CD8-positive, alpha-beta memory T cell (primary cell): ENCODE data around the gene PPIE. TPM values are rescaled to one million over a fixed set of nuclear protein-coding genes. Genes with fewer than 3 reads are reported as not detected.
"Not testable (repeated sequence)": the region's sequence is repeated elsewhere in the genome, so short reads cannot be mapped to it uniquely, and the experiment has no call there.

ENCODE experiments used
- CTCF ChIA-PET: fragments of 350-600 bp; sonication (Branson Sonifier 250); formaldehyde crosslinking; loops from one replicate; lab custom pipeline; 2021; ENCODE audit warnings: antibody characterized with exemption; lab: Charles Lee
- POLR2A ChIA-PET: fragments of 350-600 bp; sonication (Branson Sonifier 250); formaldehyde crosslinking; loops from one replicate; lab custom pipeline; 2021; ENCODE audit warnings: antibody characterized with exemption; lab: Charles Lee
- DNase-seq, 5 donors: peaks; one replicate each; pipeline versions ENCODE4 v3.0.0 to v3.0.0-alpha.2; 2020 to 2022; ENCODE audit warnings: mixed read lengths in 1 of 5
- H3K27ac ChIP-seq: one replicate; pipeline ENCODE4 v1.7.0; 2013; ENCODE audit warnings: low read depth, mild to moderate bottlenecking, low read length, moderate library complexity
- H3K27me3 ChIP-seq: 2 replicates; pipeline ENCODE4 v1.7.0; 2013; ENCODE audit warnings: low read length, mild to moderate bottlenecking; ENCODE audit not compliant: insufficient read depth, poor library complexity, severe bottlenecking
- H3K36me3 ChIP-seq: 2 replicates; pipeline ENCODE4 v1.7.0; 2013; ENCODE audit warnings: mild to moderate bottlenecking, low read length, moderate library complexity; ENCODE audit not compliant: insufficient read depth
- H3K4me1 ChIP-seq: 2 replicates; pipeline ENCODE4 v1.7.0; 2013; ENCODE audit warnings: mild to moderate bottlenecking, low read length, moderate library complexity; ENCODE audit not compliant: insufficient read depth
- H3K4me3 ChIP-seq: 2 replicates; pipeline ENCODE4 v1.7.0; 2013; ENCODE audit warnings: mild to moderate bottlenecking, low read length
- H3K9me3 ChIP-seq: 2 replicates; pipeline ENCODE4 v1.7.0; 2013; ENCODE audit warnings: mild to moderate bottlenecking, low read length
- H3K27ac Mint-ChIP-seq, 8 donors: one replicate each; pipeline ENCODE4 v1.8.0; 2020 to 2021; ENCODE audit warnings: mixed read lengths in 8 of 8, mild to moderate bottlenecking in 6 of 8, inconsistent platforms in 3 of 8, moderate library complexity in 3 of 8
- H3K27me3 Mint-ChIP-seq, 2 donors: one replicate each; pipeline ENCODE4 v1.8.0; 2020 to 2021; ENCODE audit warnings: mixed read lengths in 2 of 2, mild to moderate bottlenecking in 1 of 2, moderate library complexity in 1 of 2
- H3K36me3 Mint-ChIP-seq, 3 donors: one replicate each; pipeline ENCODE4 v1.8.0; 2020 to 2021; ENCODE audit warnings: mixed read lengths in 3 of 3, inconsistent platforms in 1 of 3, mild to moderate bottlenecking in 1 of 3
- H3K4me1 Mint-ChIP-seq, 3 donors: one replicate each; pipeline ENCODE4 v1.8.0; 2020 to 2021; ENCODE audit warnings: mixed read lengths in 3 of 3, inconsistent platforms in 1 of 3, mild to moderate bottlenecking in 1 of 3
- H3K4me3 Mint-ChIP-seq, 7 donors: one replicate each; pipeline ENCODE4 v1.8.0; 2020 to 2021; ENCODE audit warnings: mixed read lengths in 7 of 7, mild to moderate bottlenecking in 6 of 7, moderate library complexity in 4 of 7, inconsistent platforms in 2 of 7
- H3K9me3 Mint-ChIP-seq, 5 donors: one replicate each; pipeline ENCODE4 v1.8.0; 2020 to 2022; ENCODE audit warnings: mixed read lengths in 5 of 5, mild to moderate bottlenecking in 3 of 5, moderate library complexity in 2 of 5, inconsistent platforms in 1 of 5
- polyA plus RNA-seq: library from polyadenylated mRNA; unstranded; fragments of 300-500 nt; fragmentation: Illumina TruSeq; gene quantifications from one replicate; pipeline ENCODE4 v1.2.3, GENCODE V29; 2021
- total RNA-seq, 2 experiments: library from RNA; stranded (reverse); gene quantifications; one replicate each; pipeline ENCODE4 v1.2.3, GENCODE V29; 2021

Gene PPIE
- total and polyA plus RNA-seq, 3 experiments from 2014 or later: 61.2 to 78.3 (median 65.2) TPM

DNA sequence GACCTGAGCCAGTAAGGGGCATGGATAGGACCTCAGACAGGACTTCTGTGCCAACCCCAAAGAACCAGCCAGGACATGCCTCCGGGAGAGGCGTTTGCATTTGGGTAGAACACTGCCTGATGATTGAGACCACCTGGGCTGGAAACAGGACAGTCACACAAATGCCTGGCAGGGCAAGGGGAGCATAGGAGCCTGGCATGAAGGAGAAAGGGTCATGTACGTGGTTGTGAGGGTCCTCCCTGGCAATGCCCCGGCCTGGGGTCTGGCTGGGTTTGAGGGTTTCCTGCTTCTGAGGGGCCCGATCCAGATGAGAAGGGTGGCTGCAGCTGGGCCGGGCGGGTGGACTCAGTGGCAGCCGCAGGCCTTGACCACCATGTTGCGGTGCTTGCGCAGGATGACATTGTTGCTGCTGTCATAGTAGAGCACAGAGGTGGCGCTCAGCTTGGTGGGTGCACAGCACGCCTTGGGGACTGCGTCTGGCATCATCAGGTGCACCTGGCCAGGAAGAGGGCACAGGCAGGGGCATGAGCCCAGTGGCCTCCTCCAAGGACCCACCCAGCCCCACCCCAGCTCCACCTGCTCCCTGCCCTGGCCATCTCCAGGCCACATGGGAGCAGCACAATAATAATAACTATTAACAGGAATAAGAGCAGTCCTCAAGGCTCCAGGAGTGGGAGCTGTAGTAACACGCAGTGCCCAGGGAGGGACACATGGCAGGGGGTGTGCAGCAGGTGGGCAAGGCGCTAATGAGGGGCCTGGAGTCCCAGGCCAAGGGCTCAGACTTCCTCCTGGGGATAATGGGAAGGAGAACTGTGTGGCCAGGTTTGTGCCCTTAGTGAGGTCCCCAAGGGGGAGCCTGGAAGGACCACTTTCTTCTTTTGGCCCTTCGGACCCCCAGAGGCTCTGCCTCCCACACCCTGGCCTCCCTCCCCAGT is 21.7 kb downstream of the PPIE start:
- ChIA-PET POLR2A (no interaction called here), CTCF (no interaction called here)
- Mint-ChIP-seq H3K9me3 (no peaks in the 10 kb centered on the region), H3K4me1 (peaks cover 0 to 2% (median 0%) of the 10 kb centered on the region in 3 donors), H3K27me3 (no peaks in the 10 kb centered on the region), H3K36me3 (peaks cover 8 to 63% (median 16%) of the 10 kb centered on the region in 3 donors), H3K27ac (peak overlapping the region in 1 of 8 donors; percentile 60), H3K4me3 (no peak overlapping the region)
- Histone ChIP-seq H3K36me3 (peaks cover 17% of the 10 kb centered on the region), H3K4me3 (no peak overlapping the region), H3K4me1 (no peaks in the 10 kb centered on the region), H3K27ac (no peak overlapping the region), H3K9me3 (no peaks in the 10 kb centered on the region), H3K27me3 (no peaks in the 10 kb centered on the region)
- DNase-seq: no peak

GRCh38 chr1:39761016-39761415 is 22.3 kb downstream of the PPIE start:
- H3K9me3 Mint-ChIP-seq: no peaks in the 10 kb centered on the region
- peaks cover 0 to 2% (median 0%) of the 10 kb centered on the region in 3 donors for H3K4me1 Mint-ChIP-seq
- H3K27me3 Mint-ChIP-seq: no peaks in the 10 kb centered on the region
- POLR2A ChIA-PET: no interaction called here
- no peak overlapping the region for H3K4me3 Mint-ChIP-seq
- CTCF ChIA-PET: no interaction called here
- Histone ChIP-seq H3K9me3 (no peaks in the 10 kb centered on the region), H3K27ac (no peak overlapping the region), H3K4me1 (no peaks in the 10 kb centered on the region), H3K27me3 (no peaks in the 10 kb centered on the region), H3K36me3 (peaks cover 10% of the 10 kb centered on the region), H3K4me3 (no peak overlapping the region)
- peaks cover 8 to 56% (median 16%) of the 10 kb centered on the region in 3 donors for H3K36me3 Mint-ChIP-seq
- DNase-seq: no peak
- peak overlapping the region in 1 of 8 donors; percentile 29 for H3K27ac Mint-ChIP-seq

DNA sequence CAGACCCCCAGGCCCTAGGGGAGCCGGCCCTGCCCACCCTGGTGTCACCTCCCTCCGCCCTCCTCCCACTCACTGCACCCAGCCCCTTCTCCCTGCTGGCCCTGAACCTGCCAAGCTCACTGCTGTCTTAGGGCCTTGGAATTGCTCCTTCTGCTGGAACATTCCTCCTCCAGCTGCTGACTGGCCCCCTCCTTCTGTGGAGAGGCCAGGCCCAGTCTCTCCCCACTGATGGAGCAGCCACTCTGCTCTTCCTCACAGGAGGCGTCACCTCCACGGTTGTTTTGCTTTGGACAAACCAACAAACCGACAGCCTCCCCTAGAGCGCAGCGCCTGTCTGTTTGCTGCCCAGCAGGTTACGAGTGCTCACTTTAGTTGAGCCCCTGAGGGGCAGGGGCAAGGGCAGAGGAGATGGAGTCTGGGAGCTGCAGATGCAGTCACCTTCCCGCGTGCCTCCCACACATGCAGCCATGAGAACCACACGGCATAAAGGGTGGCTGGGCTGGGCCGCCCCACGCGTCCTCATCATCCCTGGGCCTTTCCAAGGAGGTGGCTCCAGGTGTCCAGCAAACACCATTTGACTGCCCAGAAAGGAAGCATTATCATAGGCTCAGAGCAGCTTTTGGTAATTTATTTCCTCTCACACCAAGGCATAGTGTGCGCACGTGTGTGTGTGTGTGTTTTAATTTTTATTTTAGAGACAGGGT is 23.0 kb downstream of the PPIE start:
- H3K9me3 Mint-ChIP-seq: no peaks in the 10 kb centered on the region
- Histone ChIP-seq H3K36me3 (peaks cover 8% of the 10 kb centered on the region), H3K27me3 (no peaks in the 10 kb centered on the region), H3K9me3 (no peaks in the 10 kb centered on the region), H3K4me1 (no peaks in the 10 kb centered on the region), H3K27ac (no peak overlapping the region), H3K4me3 (no peak overlapping the region)
- H3K4me1 Mint-ChIP-seq: no peaks in the 10 kb centered on the region
- H3K36me3 Mint-ChIP-seq: peaks cover 8 to 49% (median 13%) of the 10 kb centered on the region in 3 donors
- no peak overlapping the region for H3K4me3 Mint-ChIP-seq
- DNase-seq: no peak
- no peaks in the 10 kb centered on the region for H3K27me3 Mint-ChIP-seq
- ChIA-PET CTCF (no interaction called here), POLR2A (no interaction called here)
- peak overlapping the region in 1 of 8 donors; percentile 50 for H3K27ac Mint-ChIP-seq

- Mint-ChIP-seq H3K36me3 (peaks cover 4 to 38% (median 7%) of the 10 kb centered on the region in 3 donors), H3K27ac (peak overlapping the region in 1 of 8 donors; percentile 71), H3K4me1 (no peaks in the 10 kb centered on the region), H3K9me3 (no peaks in the 10 kb centered on the region), H3K4me3 (no peak overlapping the region), H3K27me3 (no peaks in the 10 kb centered on the region)
- no peak overlapping the region for H3K4me3 ChIP-seq
- CTCF ChIA-PET: no interaction called here
- peaks cover under 1% of the 10 kb centered on the region for H3K36me3 ChIP-seq
- H3K4me1 ChIP-seq: no peaks in the 10 kb centered on the region
- POLR2A ChIA-PET: no interaction called here
- H3K9me3 ChIP-seq: no peaks in the 10 kb centered on the region
- no peak for DNase-seq
- no peaks in the 10 kb centered on the region for H3K27me3 ChIP-seq
- no peak overlapping the region for H3K27ac ChIP-seq
Measured at GRCh38 chr1:39762550-39763540, 24.2 kb downstream of the PPIE start.

GRCh38 chr1:39763619-39764374 is 25.1 kb downstream of the PPIE start:
- CTCF ChIA-PET, H3K4me3 ChIP-seq, H3K27ac ChIP-seq, H3K9me3 Mint-ChIP-seq, H3K9me3 ChIP-seq, H3K27ac Mint-ChIP-seq, H3K4me3 Mint-ChIP-seq, H3K4me1 Mint-ChIP-seq, H3K36me3 ChIP-seq, H3K4me1 ChIP-seq, H3K27me3 Mint-ChIP-seq, DNase-seq, POLR2A ChIA-PET, H3K27me3 ChIP-seq: not testable (repeated sequence)
- H3K36me3 Mint-ChIP-seq: peaks cover 4 to 30% (median 4%) of the 10 kb centered on the region in 3 donors

- H3K4me3 ChIP-seq, H3K4me1 Mint-ChIP-seq, H3K9me3 Mint-ChIP-seq, POLR2A ChIA-PET, H3K36me3 ChIP-seq, H3K27me3 Mint-ChIP-seq, CTCF ChIA-PET, H3K4me1 ChIP-seq, H3K4me3 Mint-ChIP-seq, H3K27me3 ChIP-seq, H3K9me3 ChIP-seq, H3K27ac Mint-ChIP-seq, H3K27ac ChIP-seq, DNase-seq: not testable (repeated sequence)
- H3K36me3 Mint-ChIP-seq: peaks cover 3 to 23% (median 4%) of the 10 kb centered on the region in 3 donors
Measured at GRCh38 chr1:39764512-39764911, 25.8 kb downstream of the PPIE start.

DNA sequence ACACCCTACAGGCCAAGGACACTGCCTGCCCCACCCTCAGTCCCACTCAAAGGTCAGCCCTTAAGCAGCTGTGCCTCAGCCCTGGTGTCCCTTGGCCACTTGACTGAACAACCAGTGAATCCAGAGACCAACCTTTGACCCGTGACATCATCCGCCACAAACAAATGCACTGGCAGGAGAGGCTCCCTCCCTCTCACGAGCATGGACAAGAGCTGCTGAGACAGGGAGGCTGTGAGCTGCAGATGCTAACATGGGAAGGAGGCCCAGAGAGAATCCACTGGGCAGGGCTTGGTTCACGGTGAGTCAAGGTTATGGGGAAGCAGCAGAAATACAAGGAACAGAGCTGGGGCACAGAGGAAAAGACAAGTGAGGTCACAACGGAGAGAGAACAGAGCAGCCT is 27.8 kb downstream of the PPIE start:
- H3K4me1 Mint-ChIP-seq, H3K27me3 ChIP-seq, H3K9me3 Mint-ChIP-seq, POLR2A ChIA-PET, H3K9me3 ChIP-seq, H3K36me3 ChIP-seq, H3K27ac Mint-ChIP-seq, H3K27ac ChIP-seq, H3K4me3 ChIP-seq, CTCF ChIA-PET, H3K27me3 Mint-ChIP-seq, H3K4me1 ChIP-seq, H3K4me3 Mint-ChIP-seq, DNase-seq: not testable (repeated sequence)
- peaks cover 0 to 11% (median 0%) of the 10 kb centered on the region in 3 donors for H3K36me3 Mint-ChIP-seq
